NOMO-1 treated with dmso at 0.1 percent for 144 hours (cell line): Measurements from ENCODE around the gene ANGEL2.

Experiments
- DNase-seq: peaks from one replicate; lab custom pipeline; 2025; ENCODE audit not compliant: unreplicated experiment; lab: John Stamatoyannopoulos, UW

Gene ANGEL2

GRCh38 chr1:212952641-212952976, 63.1 kb downstream of the ANGEL2 start:
- DNase-seq, result no peak

GRCh38 chr1:212951947-212952640, 63.6 kb downstream of the ANGEL2 start:
- no peak for DNase-seq

GRCh38 chr1:212951126-212951946, 64.3 kb downstream of the ANGEL2 start:
- DNase-seq, result no peak

- DNase-seq, result peak; percentile 52
Measured at GRCh38 chr1:212950243-212951125, 65.2 kb downstream of the ANGEL2 start, which contains the start of gene VASH2. Gene VASH2, plus strand, starts transcription at chr1:212950541. Its CDS starts 1,002 bp downstream, at chr1:212951543.

GRCh38 chr1:212949771-212950170, 65.9 kb downstream of the ANGEL2 start:
- DNase-seq, result no peak

GRCh38 chr1:212946872-212947271, 68.8 kb downstream of the ANGEL2 start:
- DNase-seq, result no peak

GRCh38 chr1:212945463-212946160, 70.1 kb downstream of the ANGEL2 start:
- no peak for DNase-seq

GRCh38 chr1:212945056-212945455, 70.6 kb downstream of the ANGEL2 start:
- no peak for DNase-seq

GRCh38 chr1:212944229-212944901, 71.3 kb downstream of the ANGEL2 start:
- peak; percentile 39 for DNase-seq

- DNase-seq, result no peak
Measured at GRCh38 chr1:212943393-212943710, 72.3 kb downstream of the ANGEL2 start.

GRCh38 chr1:212942679-212943392, 72.8 kb downstream of the ANGEL2 start:
- DNase-seq, result no peak
